Caco-2 (cell line): ENCODE results near the gene E2F7. TPM values are rescaled to one million over a fixed set of nuclear protein-coding genes. Genes with fewer than 3 reads are reported as not detected.
A peak's percentile ranks its signal among the peaks of the same experiment; 100 is the strongest.

Experiments used
- BruUV-seq: library from RNA; stranded (reverse); fragments of 400-500 nt; replicated peaks from 2 replicates; lab custom pipeline; 2021; lab: Mats Ljungman, UMichigan
- CTCF ChIA-PET: fragments of 300-600 bp; sonication (Branson Sonifier 250); formaldehyde crosslinking; loops from one replicate; lab custom pipeline; 2022; ENCODE audit warnings: antibody characterized with exemption; lab: Charles Lee
- POLR2A ChIA-PET: fragments of 300-600 bp; sonication (Branson Sonifier 250); formaldehyde crosslinking; loops from one replicate; lab custom pipeline; 2022; ENCODE audit warnings: antibody characterized with exemption; lab: Charles Lee
- DNase-seq, 2 experiments: peaks; one replicate each; pipeline versions ENCODE4 v3.0.0 to v3.0.0-alpha.2; 2020 to 2022
- H3K27me3 ChIP-seq: replicated peaks from 2 replicates; pipeline ENCODE4 v1.6.0; 2011; ENCODE audit warnings: low read length; ENCODE audit not compliant: control insufficient read depth, insufficient read depth
- H3K36me3 ChIP-seq: 2 replicates; pipeline ENCODE4 v1.5.1; 2011; ENCODE audit warnings: low read length; ENCODE audit not compliant: control insufficient read depth, insufficient read depth
- H3K4me1 ChIP-seq: fragments of 250-450 bp; sonication (Bioruptor Pico); 2 replicates; pipeline ENCODE4 v1.5.1; 2020; ENCODE audit warnings: mild to moderate bottlenecking
- H3K4me3 ChIP-seq: 2 replicates; pipeline ENCODE4 v1.5.1; 2011; ENCODE audit warnings: low read depth, mild to moderate bottlenecking, control low read depth, low read length
- H3K9me3 ChIP-seq: fragments of 250-450 bp; sonication (Bioruptor Pico); 2 replicates; pipeline ENCODE4 v1.5.1; 2020; ENCODE audit warnings: mild to moderate bottlenecking, moderate library complexity
- H3K27ac Mint-ChIP-seq: one replicate; pipeline ENCODE4 v1.8.0; 2022; ENCODE audit warnings: mixed read lengths; ENCODE audit not compliant: unreplicated experiment
- H3K27me3 Mint-ChIP-seq: one replicate; pipeline ENCODE4 v1.8.0; 2022; ENCODE audit warnings: mixed read lengths; ENCODE audit not compliant: insufficient read depth, unreplicated experiment
- H3K36me3 Mint-ChIP-seq: one replicate; pipeline ENCODE4 v1.8.0; 2022; ENCODE audit warnings: mild to moderate bottlenecking, mixed read lengths; ENCODE audit not compliant: insufficient read depth, unreplicated experiment
- H3K4me1 Mint-ChIP-seq: one replicate; pipeline ENCODE4 v1.8.0; 2022; ENCODE audit warnings: low read depth, mixed read lengths; ENCODE audit not compliant: unreplicated experiment
- H3K4me3 Mint-ChIP-seq: one replicate; pipeline ENCODE4 v1.8.0; 2022; ENCODE audit warnings: mild to moderate bottlenecking, moderate library complexity, mixed read lengths; ENCODE audit not compliant: unreplicated experiment
- H3K9me3 Mint-ChIP-seq: one replicate; pipeline ENCODE4 v1.8.0; 2022; ENCODE audit warnings: mixed read lengths; ENCODE audit not compliant: unreplicated experiment
- intact Hi-C: fragments of 100-400 bp; cut with micrococcal nuclease; formaldehyde crosslinking; loops from one replicate; pipeline ENCODE4 v1.10.0; 2022; ENCODE audit not compliant: unreplicated experiment
- total RNA-seq: library from RNA; stranded (reverse); gene quantifications from 2 replicates; pipeline ENCODE4 v1.2.3, GENCODE V29; 2022
- TF ChIP-seq, protein P1 (sequence below), 2 experiments: fragments of 200-600 bp in 1 of 2; IDR thresholded peaks; 1 replicate in 1 of 2; 2 replicates in 1 of 2; pipeline versions ENCODE4 v1.5.1 to v1.8.0; 2011 to 2022; ENCODE audit warnings: antibody characterized with exemption in 1 of 2, control low read depth in 1 of 2, inconsistent platforms in 1 of 2, low read depth in 1 of 2, low read length in 1 of 2, mild to moderate bottlenecking in 1 of 2, moderate library complexity in 1 of 2; ENCODE audit not compliant: insufficient read depth in 1 of 2, severe bottlenecking in 1 of 2, unreplicated experiment in 1 of 2

E2F7 gene
- total RNA-seq, 1 experiment from 2014 or later, result 11.6 TPM

DNA sequence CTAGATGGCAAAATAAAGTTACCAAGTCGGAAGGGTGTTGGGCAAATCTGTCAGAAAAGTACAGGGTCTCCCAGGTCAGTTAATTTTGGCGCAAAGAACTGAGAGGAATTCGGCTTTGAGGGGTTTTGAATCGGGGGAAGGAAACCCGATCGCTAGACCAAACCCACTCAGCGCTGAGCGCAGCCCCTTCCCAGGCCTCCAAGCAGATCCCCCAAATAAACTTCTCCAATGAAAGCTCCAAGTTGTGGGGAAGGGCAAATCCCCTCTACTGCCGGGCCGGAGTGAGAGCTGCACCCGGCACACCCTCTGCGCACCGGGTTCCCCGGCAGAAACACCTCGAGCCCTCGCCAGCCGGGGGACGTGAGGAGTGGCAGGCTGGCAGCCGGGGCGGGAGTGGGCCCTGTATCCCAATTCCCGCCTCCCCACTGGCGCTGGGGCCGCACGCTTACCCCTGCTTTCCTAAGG lies 441 bp downstream of the E2F7 start:
- TF ChIP-seq, protein P1, sequence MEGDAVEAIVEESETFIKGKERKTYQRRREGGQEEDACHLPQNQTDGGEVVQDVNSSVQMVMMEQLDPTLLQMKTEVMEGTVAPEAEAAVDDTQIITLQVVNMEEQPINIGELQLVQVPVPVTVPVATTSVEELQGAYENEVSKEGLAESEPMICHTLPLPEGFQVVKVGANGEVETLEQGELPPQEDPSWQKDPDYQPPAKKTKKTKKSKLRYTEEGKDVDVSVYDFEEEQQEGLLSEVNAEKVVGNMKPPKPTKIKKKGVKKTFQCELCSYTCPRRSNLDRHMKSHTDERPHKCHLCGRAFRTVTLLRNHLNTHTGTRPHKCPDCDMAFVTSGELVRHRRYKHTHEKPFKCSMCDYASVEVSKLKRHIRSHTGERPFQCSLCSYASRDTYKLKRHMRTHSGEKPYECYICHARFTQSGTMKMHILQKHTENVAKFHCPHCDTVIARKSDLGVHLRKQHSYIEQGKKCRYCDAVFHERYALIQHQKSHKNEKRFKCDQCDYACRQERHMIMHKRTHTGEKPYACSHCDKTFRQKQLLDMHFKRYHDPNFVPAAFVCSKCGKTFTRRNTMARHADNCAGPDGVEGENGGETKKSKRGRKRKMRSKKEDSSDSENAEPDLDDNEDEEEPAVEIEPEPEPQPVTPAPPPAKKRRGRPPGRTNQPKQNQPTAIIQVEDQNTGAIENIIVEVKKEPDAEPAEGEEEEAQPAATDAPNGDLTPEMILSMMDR (IDR thresholded peaks at IDR 0.05; ENCODE audit: insufficient read depth in 1 of 2, low read depth in 1 of 2, low read length in 1 of 2, severe bottlenecking in 1 of 2, unreplicated experiment in 1 of 2), result no peak
- peak overlapping the region; percentile 80 for H3K27ac Mint-ChIP-seq
- POLR2A ChIA-PET, result no interaction called here
- intact Hi-C loops, result loop anchor here (1.0 kb wide), 1 partner anchor 16 kb away; no protein-coding TSS in a partner anchor
- peak overlapping the region; percentile 82 for H3K4me3 ChIP-seq
- no peaks in the 10 kb centered on the region; the same call in 1 of the 2 replicates for H3K36me3 ChIP-seq
- 0 out of 2 replicates have a peak, but pooled peaks cover 7% of the 10 kb centered on the region for H3K4me1 ChIP-seq
- no peaks in the 10 kb centered on the region for H3K9me3 ChIP-seq
- no peak for DNase-seq
- H3K9me3 Mint-ChIP-seq, result no peaks in the 10 kb centered on the region
- H3K36me3 Mint-ChIP-seq, result peaks cover 15% of the 10 kb centered on the region
- no peaks in the 10 kb centered on the region for H3K4me1 Mint-ChIP-seq
- H3K4me3 Mint-ChIP-seq, result peak overlapping the region; percentile 70
- H3K27me3 ChIP-seq, result no peaks in the 10 kb centered on the region
- BruUV-seq, result no TSS peak
- CTCF ChIA-PET, result no interaction called here
- H3K27me3 Mint-ChIP-seq, result peaks cover 8% of the 10 kb centered on the region

DNA sequence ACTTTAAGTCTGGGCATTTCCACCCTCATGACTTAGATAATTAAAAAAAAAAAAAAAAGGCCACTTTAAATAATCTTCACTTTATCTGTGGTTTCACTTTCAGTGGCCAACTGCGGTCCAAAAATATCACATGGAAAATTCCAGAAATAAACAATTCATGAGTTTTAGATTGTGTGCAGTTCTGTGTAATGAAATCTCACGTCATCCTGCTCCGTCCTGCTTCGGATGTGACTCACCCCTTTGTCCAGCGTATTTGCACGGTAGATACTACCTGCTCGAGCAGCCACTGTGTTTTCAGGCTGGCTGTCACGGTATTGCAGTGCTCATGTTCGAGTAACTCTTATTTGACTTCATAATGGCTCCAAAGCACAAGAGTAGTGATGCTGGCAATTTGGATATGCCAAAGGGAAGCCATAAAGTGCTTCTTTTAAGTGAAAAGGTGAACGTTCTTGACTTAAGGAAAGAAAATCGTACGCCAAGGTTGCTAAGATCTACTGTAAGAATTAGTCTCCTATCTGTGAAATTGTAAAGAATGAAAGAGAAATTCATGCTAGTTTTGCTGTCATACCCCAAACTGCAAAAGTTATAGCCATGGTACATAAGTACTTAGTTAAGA lies 2.4 kb downstream of the E2F7 start:
- Mint-ChIP-seq H3K9me3 (no peaks in the 10 kb centered on the region), H3K4me1 (no peaks in the 10 kb centered on the region), H3K36me3 (peaks cover 15% of the 10 kb centered on the region), H3K27me3 (no peaks in the 10 kb centered on the region), H3K27ac (no peak overlapping the region), H3K4me3 (no peak overlapping the region)
- H3K4me1 ChIP-seq, result 0 out of 2 replicates have a peak, but pooled peaks cover 7% of the 10 kb centered on the region
- no peaks in the 10 kb centered on the region; the same call in 1 of the 2 replicates for H3K36me3 ChIP-seq
- no TSS peak for BruUV-seq
- intact Hi-C loops, result no loop called here
- ChIA-PET CTCF (no interaction called here), POLR2A (no interaction called here)
- H3K9me3 ChIP-seq, result no peaks in the 10 kb centered on the region
- TF ChIP-seq, protein P1 (IDR thresholded peaks at IDR 0.05; ENCODE audit: insufficient read depth in 1 of 2, low read depth in 1 of 2, low read length in 1 of 2, severe bottlenecking in 1 of 2, unreplicated experiment in 1 of 2), result no peak
- no peaks in the 10 kb centered on the region for H3K27me3 ChIP-seq
- no peak overlapping the region for H3K4me3 ChIP-seq
- DNase-seq, result no peak

DNA sequence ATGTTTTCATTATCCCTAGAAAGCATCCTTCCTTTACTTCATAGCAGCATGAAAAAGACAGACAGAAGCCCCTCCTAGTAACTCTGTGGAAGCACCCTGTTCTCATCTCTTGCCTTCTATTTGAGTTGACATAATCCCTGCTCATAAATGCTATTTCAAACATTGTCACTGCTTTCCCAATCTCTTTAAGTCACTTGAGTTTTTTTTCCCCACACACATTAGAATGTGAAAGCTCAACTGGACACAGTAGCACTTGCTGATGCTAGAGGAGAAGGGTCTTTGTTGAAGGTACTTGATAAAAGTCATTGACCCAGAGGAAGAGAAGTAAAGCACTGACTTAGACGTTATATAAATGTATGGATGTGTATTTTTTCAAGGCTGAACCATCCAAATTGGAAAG lies 3.0 kb downstream of the E2F7 start:
- no TSS peak for BruUV-seq
- peaks cover 15% of the 10 kb centered on the region for H3K36me3 Mint-ChIP-seq
- intact Hi-C loops, result no loop called here
- POLR2A ChIA-PET, result no interaction called here
- H3K9me3 Mint-ChIP-seq, result no peaks in the 10 kb centered on the region
- Histone ChIP-seq H3K9me3 (no peaks in the 10 kb centered on the region), H3K4me1 (0 out of 2 replicates have a peak, but pooled peaks cover 7% of the 10 kb centered on the region), H3K4me3 (no peak overlapping the region), H3K36me3 (no peaks in the 10 kb centered on the region; the same call in 1 of the 2 replicates), H3K27me3 (no peaks in the 10 kb centered on the region)
- H3K27me3 Mint-ChIP-seq, result no peaks in the 10 kb centered on the region
- no peaks in the 10 kb centered on the region for H3K4me1 Mint-ChIP-seq
- no peak for DNase-seq
- H3K27ac Mint-ChIP-seq, result no peak overlapping the region
- TF ChIP-seq, protein P1 (IDR thresholded peaks at IDR 0.05; ENCODE audit: insufficient read depth in 1 of 2, low read depth in 1 of 2, low read length in 1 of 2, severe bottlenecking in 1 of 2, unreplicated experiment in 1 of 2), result no peak
- no peak overlapping the region for H3K4me3 Mint-ChIP-seq
- CTCF ChIA-PET, result no interaction called here
